ENCODE measurements around the gene STAT5A. TPM values are rescaled to one million over a fixed set of nuclear protein-coding genes. Genes with fewer than 3 reads are reported as not detected.
A peak's percentile ranks its signal among the peaks of the same experiment; 100 is the strongest.
"Not testable (repeated sequence)": the region's sequence is repeated elsewhere in the genome, so short reads cannot be mapped to it uniquely, and the experiment has no call there.

Gene STAT5A
- polyA plus RNA-seq, 1 donor: 15.0 TPM

DNA sequence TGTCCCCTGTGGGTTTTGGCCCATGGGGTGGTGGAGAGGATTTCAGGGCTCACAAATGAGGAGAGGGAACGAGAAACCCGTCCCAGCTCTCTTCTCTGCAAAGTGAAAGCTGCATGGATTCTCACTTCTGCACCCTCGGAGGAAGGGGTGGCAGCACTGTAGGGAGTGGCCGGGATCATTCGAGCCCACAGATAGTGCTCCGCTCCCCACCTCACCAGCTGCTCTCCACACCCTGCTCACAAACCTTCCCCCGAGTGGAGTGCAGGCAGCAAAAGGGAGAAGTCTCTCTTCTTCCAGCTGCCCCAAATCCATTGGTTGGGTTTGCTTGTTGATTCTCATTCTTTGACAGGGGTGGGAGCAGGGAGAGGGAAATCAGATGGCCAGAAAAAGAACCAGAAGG lies 20.1 kb downstream of the STAT5A start:
- no peak for DNase-seq (ENCODE audit: low read depth)

DNA sequence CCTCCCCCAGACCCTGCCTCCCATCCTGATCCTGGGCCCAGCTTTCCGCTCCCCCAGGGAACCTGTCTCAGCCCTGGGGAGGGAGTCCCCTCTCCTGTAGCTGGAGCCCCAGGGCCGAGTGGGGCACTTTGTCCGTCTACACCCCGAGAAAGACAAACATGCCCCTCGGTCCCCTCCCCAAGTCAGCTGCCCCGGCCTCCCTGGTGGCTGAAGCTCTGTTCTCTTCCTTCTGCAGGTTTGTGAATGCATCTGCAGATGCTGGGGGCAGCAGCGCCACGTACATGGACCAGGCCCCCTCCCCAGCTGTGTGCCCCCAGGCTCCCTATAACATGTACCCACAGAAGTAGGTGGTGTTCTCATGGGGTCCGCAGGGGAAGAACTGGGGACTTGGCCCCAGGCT lies 20.8 kb downstream of the STAT5A start:
- no peak for DNase-seq (ENCODE audit: low read depth)

DNA sequence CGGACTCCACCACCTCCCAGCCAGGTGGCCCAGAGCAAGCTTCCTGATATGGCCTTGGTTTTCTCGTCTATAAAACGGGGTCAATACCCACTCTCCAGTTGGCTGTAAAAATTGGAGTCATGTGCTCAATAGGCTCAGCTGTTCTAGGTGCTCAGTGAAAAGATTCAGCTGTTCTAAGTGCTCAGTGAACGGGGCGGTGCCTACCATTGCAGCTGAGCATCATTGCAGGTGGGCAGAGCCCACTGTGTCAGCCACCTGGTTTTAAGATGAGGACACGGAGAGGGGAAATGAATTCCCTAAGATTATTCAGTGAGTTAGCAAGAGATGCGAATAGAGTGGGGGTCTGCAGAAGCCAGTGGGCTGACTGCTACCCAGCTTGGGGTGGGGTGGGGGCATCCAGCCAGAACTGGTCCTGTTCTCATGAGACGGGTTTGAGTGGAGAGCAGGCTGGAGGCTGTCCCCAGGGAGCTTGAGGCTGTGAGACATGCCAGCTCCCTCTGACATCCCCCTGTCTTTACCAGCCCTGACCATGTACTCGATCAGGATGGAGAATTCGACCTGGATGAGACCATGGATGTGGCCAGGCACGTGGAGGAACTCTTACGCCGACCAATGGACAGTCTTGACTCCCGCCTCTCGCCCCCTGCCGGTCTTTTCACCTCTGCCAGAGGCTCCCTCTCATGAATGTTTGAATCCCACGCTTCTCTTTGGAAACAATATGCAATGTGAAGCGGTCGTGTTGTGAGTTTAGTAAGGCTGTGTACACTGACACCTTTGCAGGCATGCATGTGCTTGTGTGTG lies 21.9 kb downstream of the STAT5A start:
- no peak for DNase-seq (ENCODE audit: low read depth)

DNA sequence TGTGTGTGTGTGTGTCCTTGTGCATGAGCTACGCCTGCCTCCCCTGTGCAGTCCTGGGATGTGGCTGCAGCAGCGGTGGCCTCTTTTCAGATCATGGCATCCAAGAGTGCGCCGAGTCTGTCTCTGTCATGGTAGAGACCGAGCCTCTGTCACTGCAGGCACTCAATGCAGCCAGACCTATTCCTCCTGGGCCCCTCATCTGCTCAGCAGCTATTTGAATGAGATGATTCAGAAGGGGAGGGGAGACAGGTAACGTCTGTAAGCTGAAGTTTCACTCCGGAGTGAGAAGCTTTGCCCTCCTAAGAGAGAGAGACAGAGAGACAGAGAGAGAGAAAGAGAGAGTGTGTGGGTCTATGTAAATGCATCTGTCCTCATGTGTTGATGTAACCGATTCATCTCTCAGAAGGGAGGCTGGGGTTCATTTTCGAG lies 22.5 kb downstream of the STAT5A start:
- DNase-seq (ENCODE audit: low read depth): no peak

DNA sequence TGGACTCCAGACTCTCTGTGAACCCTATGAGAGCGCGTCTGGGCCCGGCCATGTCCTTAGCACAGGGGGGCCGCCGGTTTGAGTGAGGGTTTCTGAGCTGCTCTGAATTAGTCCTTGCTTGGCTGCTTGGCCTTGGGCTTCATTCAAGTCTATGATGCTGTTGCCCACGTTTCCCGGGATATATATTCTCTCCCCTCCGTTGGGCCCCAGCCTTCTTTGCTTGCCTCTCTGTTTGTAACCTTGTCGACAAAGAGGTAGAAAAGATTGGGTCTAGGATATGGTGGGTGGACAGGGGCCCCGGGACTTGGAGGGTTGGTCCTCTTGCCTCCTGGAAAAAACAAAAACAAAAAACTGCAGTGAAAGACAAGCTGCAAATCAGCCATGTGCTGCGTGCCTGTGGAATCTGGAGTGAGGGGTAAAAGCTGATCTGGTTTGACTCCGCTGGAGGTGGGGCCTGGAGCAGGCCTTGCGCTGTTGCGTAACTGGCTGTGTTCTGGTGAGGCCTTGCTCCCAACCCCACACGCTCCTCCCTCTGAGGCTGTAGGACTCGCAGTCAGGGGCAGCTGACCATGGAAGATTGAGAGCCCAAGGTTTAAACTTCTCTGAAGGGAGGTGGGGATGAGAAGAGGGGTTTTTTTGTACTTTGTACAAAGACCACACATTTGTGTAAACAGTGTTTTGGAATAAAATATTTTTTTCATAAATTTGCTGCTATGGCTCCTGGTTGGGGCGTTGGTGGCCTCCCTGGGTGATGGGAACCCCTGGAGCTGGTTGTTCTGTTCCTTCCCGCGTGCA lies 23.1 kb downstream of the STAT5A start:
- peak; percentile 84 for DNase-seq (ENCODE audit: low read depth)

DNA sequence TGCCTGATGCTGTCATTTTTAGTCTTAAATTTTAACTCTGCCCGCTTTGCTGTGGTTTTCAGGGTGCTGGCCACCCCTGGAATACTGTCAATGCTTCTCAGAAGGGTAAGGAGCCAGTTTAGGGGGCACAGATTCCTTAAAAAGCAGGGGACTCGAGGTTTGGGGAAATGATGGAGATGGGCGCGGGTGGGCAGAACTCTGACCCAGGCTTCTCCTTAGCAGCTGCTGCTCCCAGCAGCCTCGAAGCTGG lies 23.7 kb downstream of the STAT5A start:
- no peak for DNase-seq (ENCODE audit: low read depth)

DNA sequence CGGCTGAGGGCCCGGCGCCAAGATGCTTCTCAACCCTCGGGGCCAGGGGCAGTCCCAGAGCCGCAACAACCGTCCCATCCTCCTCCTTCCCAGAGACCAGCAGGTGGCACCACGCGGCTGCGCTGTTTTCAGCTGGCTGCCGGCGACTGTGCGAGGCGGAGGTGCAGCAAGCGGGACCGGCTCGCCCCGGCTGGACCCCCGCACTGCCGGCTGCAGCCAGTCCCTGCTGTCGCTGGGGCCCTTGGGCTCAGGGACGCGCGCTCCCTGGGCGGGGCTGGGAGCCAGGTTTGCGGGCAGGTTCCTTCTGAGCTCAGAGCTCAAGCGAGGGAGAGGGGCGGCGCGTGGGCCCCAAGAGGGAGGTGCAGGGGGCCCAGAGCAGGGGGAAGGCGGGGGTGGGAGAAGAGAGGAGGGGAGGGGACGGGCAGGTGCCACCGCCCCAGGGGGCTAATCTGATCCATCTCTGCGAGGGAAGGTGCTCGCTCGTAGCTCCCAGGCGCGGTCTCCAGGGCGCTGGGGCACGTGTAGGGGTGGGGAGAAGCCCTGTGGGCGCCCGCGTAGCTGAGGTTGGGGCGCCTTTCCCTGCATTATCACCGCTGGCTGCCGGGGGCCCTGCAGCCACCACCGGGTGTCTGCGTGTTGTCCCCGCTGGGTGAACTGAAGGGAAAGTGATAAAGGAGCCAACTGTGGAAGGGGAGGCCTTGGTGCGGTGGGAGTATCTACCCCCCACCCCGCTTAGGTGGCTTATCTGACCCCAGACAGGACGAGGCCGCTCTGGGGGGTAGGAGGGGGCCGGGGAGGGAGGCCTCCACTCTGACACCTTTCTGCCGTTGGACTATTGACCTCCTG lies 24.2 kb downstream of the STAT5A start:
- DNase-seq (ENCODE audit: low read depth): no peak

DNA sequence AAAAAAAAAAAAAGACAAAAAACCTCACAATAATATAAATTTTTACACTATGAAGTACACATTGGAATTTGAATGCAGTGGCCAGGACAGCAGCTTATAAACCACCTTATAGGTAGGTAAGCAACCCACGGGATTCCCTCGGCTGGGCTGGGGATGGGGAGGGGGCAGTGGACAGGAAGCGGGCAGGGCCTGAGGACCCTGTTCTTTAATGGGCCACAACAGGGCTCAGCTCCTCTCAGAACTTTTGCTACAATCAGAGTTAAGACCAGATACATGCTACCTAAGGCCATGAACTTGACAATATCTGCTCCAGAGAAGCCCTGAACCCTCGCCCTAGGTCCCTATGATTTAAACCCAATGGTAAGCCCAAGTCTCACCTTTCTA lies 25.1 kb downstream of the STAT5A start:
- no peak for DNase-seq (ENCODE audit: low read depth)

DNA sequence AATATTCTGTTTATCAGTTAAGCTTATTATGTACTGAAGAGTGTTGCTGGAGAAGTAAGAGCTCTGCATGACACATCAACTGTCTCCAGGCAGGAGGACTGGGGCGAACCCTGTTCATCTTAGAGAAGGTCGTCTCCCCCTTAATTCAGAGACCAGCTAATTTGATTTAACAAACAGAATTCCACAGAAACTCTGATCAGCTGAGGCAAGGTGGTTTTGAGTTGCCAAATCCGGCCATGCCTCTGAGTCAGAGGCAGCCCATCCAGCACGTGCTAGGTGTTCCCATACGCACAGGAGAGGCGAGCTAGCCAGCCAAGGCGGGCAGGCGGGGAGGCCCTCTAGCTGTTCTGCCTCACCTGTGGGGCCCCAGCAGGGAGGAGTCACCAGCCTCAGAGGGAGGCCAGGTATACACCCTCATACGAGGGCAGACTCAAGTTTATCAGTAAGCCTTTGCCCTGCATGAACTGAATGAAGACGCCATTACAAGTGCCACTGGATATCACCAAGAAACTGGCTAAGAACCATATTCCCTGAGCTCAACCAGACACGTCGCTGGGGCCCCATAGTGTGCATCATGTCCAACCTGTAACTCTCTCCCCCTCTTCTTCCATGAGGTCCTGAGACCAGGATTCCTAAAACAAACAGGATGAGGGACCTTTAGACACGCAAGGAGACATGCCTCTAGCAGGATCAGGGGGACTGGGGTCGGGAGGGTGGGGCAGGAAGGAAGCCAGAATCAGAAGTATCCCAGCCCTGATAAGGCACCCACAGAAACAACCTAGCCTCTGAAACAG lies 25.7 kb downstream of the STAT5A start:
- DNase-seq (ENCODE audit: low read depth): no peak

DNA sequence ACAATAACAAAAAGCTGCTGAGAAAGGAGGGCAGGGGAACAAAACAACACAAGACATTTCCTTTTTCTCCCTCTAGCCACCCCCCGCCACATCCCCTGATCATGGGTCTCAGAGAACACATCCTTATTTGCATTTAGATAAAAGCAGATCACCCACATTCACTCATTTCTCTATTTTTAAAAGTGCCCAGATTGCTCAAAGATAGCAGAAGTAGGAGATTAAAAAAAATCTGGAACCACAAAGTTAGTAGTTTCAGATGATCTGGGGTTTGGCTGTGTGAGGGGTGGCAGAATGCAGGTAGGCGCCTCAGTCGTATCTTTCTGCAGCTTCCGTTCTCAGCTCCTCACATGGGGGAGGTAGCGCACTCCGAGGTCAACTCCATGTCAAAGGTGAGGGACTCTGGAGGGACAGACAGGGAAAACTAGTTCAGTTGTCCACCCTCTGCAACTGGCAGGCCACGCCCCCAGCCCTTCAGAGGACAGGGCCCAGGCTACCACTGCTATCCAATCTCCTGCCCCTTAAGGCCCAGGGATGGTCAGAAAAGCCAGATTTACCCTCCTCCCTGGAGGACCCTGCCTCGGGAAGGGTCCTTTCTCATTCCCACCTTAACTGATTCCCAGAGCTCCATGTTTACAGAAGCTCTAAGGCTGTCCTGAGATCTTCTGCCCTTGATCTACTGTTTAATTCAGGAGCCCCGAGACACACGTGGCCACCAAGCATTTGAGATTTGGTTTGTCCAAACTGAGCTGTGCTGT lies 27.3 kb downstream of the STAT5A start:
- no peak for DNase-seq (ENCODE audit: low read depth)

DNA sequence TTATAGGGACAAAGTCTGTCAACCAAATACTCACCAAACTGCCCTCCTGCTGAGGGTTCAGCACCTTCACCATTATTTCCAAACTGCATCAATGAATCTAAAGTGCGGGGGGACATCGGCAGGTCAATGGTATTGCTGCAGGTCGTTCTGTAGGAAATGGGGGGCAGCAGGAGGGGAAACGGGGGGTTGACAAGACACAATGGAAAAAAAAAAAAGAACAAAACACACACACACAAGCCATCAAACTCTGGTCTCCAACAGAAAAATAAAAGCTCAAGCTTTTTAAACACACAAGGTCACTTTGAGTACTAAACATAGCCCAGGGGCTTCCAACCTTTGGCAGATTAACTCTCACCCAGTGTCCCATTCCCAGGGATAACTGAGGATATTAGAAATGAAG lies 28.5 kb downstream of the STAT5A start:
- no peak for DNase-seq (ENCODE audit: low read depth)

DNA sequence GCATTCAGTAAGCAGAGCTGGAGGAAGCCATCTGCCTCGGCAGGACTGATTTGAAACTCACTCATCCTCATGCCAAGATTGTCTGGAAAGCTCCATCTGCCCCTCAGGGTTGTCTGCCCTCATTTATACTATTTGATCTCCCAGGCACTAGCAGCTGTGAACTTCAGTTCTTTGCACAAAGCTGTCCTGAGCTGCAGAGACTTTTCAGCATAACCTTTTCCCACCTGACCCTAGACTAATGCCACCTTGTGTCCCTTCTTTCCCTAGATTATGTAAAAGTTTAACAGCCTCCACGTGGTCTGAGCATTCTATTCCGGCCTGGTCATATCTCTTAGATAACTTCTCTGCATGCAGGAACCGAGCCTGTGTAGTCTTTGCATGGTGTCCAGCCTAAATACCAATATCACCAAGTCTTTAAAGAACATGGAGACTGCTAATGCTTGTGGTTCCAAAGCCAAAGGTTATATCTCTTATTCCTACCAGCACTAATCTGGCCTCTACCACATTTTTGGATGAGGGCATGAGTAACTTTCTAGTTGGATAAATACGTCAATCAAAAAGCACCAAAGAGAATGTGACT lies 29.1 kb downstream of the STAT5A start:
- DNase-seq (ENCODE audit: low read depth): no peak

DNA sequence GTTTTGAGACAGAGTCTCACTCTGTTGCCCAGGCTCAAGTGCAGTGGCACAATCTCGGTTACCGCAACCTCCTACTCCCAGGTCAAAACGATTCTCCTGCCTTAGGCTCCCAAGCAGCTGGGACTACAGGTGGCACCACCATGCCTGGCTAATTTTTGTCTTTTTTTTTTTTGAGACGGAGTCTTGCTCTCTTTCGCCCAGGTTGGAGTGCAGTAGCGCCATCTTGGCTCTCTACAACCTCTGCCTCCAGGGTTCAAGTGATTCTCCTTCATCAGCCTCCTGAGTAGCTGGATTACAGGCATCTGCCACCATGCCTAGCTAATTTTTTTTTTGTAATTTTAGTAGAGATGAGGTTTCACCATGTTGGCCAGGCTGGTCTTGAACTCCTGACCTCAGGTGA lies 29.7 kb downstream of the STAT5A start:
- DNase-seq (ENCODE audit: low read depth): not testable (repeated sequence)

DNA sequence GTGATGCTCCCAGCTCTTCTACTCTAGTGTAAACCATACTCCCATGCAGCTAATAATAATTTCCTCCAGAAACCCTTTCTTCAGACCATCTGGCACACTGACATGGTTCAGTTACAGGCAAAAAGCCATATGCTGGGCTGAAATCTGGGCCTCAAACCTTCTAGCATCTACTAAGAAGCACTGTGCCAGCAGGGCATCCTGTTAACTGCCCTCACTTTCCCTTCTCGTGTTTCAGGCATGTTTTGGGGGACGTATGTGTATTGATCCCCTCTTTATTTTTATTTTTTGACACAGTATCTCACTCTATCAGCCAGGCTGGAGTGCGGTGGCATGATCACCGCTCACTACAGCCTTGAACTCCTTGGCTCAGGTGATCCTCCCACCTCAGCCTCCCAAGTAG lies 33.3 kb downstream of the STAT5A start:
- no peak for DNase-seq (ENCODE audit: low read depth)

DNA sequence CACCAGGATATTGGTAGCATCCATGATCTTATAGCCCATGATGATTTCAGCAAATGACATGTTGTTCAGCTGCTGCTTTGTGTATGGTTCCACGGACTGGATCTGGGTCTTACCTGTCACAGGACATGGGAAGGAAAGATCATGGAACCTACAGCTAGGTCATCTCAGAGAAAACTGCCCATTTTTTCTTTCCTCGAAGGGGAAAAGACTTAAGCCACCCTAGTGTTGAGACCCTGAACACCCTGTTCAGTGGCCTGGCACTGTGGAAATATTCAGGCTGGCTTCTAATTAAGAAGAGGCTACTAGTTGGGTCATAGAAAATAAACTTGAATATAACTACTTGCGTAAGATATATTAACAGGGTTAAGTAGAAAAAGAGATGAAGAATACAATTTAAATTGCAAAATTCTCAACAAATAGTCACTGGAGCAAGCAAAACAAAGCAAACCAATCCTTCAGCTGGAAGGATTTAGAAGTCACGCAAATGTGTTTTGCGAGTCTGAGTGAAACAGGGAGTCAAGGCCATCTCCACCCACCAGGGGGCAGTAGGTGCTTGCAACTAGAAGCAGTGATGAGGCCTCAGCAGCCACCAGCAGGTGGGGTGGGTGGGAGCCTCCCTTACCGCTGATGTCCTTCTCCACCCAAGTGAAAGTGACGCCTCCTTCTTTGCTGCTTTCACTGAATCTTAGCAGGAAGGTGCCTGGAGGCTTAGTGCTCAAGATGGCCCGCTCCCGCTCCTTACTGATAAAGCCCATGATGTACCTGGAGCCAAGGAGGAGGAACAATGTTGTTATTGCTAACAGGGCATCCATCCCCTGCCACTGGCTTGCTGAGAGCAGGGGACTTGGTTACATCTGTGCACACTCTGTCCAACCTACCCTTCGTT lies 34.3 kb downstream of the STAT5A start:
- peak; percentile 80 for DNase-seq (ENCODE audit: low read depth)

DNA sequence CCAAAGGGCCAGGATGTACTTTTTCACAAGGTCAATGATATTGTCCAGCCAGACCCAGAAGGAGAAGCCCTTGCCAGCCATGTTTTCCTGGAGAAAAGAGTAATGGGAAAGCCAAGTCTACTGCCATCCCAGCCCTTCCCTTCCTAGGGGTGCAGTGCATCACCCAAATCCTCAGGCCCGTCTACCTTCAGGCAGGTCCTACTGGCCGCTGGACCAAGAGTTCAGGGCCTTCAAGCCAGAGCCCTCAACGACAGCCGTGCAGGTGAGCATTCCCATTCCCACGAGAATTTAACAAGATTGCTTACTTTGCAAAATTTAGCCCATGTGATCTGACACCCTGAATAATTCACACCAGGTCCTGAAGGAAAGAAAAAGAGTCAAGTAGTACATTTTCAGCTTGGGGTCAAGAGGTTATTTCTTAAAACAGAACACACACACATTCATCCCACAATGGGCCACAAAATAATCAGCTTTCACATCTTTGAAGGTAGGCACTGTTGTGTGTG lies 35.0 kb downstream of the STAT5A start:
- no peak for DNase-seq (ENCODE audit: low read depth)

DNA sequence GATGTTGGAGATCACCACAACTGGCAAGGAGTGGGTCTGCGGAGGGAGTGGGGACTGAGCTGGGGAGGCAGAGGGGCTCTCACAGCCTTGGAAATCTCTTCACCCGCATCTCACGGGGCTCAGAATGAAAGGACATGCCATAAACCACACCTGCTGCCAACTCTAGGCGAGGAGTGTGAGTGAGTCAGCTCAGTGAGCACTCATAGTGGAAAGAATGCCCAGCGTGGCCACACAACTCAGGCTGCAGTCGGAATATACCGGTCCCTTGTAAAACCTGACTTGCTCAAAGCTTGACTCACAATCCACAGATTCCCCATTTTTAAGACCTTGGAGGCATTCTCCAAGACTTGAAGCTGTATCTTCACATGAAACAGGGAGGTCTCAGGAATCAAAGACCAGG lies 36.7 kb downstream of the STAT5A start:
- DNase-seq (ENCODE audit: low read depth): no peak

DNA sequence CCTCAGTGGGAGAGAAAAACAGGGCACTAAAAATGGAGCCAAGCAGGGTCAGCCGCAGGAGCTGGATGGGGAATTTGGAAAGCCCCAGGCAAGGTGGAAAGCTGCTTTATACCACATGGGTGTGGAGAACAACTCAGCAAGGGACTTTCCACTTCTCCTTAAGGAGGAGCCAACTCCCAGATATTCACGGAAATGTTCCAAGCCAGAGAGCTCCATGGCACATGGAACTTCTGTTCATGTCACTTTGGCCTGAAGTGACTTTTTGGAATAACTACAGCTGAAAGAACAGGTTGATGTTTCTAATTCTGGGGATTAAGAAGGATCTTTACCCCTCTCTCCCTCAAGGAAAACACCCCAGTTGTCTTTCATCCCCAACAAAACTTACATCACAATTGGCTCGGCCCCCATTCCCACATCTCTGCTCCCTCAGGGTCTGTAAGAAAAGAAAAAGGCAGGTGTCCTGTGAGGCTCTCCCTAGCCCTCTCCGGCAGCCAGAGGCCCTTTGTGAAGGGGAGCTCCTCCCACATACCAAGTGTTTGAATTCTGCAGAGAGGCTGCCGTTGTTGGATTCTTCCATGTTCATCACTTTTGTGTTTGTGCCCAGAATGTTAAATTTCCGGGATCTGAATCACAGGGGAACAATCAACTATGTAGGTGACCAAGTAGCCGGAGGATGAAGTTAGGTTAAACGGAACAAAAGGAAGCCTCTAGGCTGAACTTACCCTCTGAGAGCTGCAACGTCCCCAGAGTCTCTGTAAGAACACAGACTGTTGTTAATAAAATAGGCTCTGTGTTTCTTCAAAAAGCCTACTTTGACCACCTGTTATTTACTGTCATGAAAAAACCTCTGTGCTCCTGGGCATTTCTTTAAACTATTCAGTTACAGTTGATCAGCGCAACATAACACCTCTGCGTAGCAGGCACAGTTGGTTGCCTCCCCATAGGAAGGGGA lies 41.0 kb downstream of the STAT5A start:
- DNase-seq (ENCODE audit: low read depth): no peak

All from forelimb muscle (tissue), 1 donor.